GM12801 (cell line): ENCODE measurements around the gene ALDH1A1.

Experiments
- TF ChIP-seq, protein P1 (sequence below): IDR thresholded peaks from one replicate; pipeline ENCODE4 v1.5.1; 2011; ENCODE audit warnings: control low read depth; ENCODE audit not compliant: insufficient read length; ENCODE audit errors: extremely low read depth

Gene ALDH1A1

GRCh38 chr9:72977670-72978069 lies 24.8 kb upstream of the ALDH1A1 start:
- TF ChIP-seq, protein P1, sequence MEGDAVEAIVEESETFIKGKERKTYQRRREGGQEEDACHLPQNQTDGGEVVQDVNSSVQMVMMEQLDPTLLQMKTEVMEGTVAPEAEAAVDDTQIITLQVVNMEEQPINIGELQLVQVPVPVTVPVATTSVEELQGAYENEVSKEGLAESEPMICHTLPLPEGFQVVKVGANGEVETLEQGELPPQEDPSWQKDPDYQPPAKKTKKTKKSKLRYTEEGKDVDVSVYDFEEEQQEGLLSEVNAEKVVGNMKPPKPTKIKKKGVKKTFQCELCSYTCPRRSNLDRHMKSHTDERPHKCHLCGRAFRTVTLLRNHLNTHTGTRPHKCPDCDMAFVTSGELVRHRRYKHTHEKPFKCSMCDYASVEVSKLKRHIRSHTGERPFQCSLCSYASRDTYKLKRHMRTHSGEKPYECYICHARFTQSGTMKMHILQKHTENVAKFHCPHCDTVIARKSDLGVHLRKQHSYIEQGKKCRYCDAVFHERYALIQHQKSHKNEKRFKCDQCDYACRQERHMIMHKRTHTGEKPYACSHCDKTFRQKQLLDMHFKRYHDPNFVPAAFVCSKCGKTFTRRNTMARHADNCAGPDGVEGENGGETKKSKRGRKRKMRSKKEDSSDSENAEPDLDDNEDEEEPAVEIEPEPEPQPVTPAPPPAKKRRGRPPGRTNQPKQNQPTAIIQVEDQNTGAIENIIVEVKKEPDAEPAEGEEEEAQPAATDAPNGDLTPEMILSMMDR, result no peak

DNA sequence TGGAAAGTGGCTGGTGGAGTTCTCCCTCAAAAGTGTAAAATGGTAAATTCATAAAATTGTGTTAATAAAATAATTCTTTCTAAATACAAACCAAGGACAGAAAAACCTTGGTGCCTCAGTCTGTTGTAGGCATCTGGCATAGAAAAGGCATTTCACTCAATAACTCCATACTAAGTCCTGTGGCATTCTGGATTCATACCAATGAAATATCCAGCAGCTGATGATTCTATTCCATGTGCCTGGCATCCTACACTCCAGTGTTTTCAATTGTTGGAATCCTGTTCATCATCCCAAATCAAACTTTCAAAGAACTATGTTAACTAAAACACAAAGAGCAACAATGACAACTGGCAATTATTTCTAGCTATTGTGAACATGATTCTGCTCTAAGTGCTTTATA lies 21.6 kb upstream of the ALDH1A1 start:
- TF ChIP-seq, protein P1, result no peak

GRCh38 chr9:72972636-72973035 lies 19.8 kb upstream of the ALDH1A1 start:
- TF ChIP-seq, protein P1, result no peak

DNA sequence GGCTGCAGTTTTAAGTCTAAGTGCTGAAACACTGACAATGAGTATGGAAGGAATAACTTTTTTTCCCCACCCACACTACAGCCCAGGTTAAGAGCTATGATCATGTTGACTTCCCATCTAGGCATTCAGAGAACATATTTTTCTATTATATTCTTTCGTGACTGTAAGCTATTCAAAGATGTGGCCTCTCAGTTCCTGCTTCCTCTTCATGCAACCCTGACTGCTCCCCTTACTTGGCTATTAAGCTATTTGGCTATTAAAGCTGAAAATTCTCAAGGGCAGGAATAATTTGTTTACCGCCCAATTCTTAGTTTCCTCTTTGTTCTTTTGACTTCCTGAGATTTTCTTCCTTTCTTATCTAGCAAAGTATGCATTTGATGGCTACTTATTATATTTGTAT lies 18.6 kb upstream of the ALDH1A1 start:
- TF ChIP-seq, protein P1, result no peak

GRCh38 chr9:72960446-72960845 lies 7.6 kb upstream of the ALDH1A1 start:
- TF ChIP-seq, protein P1, result no peak

- TF ChIP-seq, protein P1, result no peak
Measured at GRCh38 chr9:72958485-72959281, 5.8 kb upstream of the ALDH1A1 start.

DNA sequence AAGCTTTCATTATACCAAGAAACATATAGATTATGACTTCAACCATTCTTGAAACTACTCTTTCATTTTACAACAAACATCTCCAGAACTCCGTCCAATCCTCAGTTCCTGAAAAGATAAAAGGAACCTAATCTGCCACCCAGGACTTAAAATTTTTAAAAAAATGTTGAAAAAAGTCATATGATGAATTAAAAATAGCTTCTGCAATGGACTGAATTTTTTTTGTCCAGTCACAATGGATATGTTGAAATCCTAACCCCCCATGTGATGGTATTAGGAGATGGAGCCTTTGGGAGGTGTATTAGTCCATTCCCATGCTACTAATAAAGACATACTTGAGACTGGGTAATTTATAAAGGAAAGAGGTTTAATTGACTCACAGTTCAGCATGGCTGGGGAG lies 2.7 kb upstream of the ALDH1A1 start:
- TF ChIP-seq, protein P1, result no peak
